ENCODE results near the gene EDA. TPM values are rescaled to one million over a fixed set of nuclear protein-coding genes. Genes with fewer than 3 reads are reported as not detected.

The EDA gene
- total RNA-seq, 1 donor: under 0.01 TPM

GRCh38 chrX:69614886-69615285 lies 1.0 kb upstream of the EDA start:
- no peak for TF ChIP-seq CTCF (IDR thresholded peaks at IDR 0.05; ENCODE audit: extremely low read depth, low read depth, low read length)
- Histone ChIP-seq H3K27me3 (ENCODE audit: insufficient read depth, low read length) (peaks cover 48% of the 10 kb centered on the region), H3K27ac (ENCODE audit: low read depth, low read length) (no peak overlapping the region), H3K36me3 (ENCODE audit: insufficient read depth, low read length) (no peaks in the 10 kb centered on the region), H3K4me1 (ENCODE audit: insufficient read depth, low read length) (no peaks in the 10 kb centered on the region), H3K4me3 (ENCODE audit: insufficient read depth, low read length) (no peak overlapping the region), H2AFZ (ENCODE audit: low read length) (no peak overlapping the region), H3K9me3 (ENCODE audit: low read depth, low read length) (no peaks in the 10 kb centered on the region), H4K20me1 (ENCODE audit: insufficient read depth, low read length) (no peaks in the 10 kb centered on the region), H3K79me2 (ENCODE audit: insufficient read depth, low read length) (no peaks in the 10 kb centered on the region), H3K4me2 (ENCODE audit: insufficient read depth, low read length) (no peak overlapping the region)
- no peak for DNase-seq (ENCODE audit: insufficient read length, low spot score, missing footprints)

- no peaks in the 10 kb centered on the region for H4K20me1 ChIP-seq (ENCODE audit: insufficient read depth, low read length)
- no peak overlapping the region for H3K4me2 ChIP-seq (ENCODE audit: insufficient read depth, low read length)
- H3K79me2 ChIP-seq (ENCODE audit: insufficient read depth, low read length): no peaks in the 10 kb centered on the region
- H3K36me3 ChIP-seq (ENCODE audit: insufficient read depth, low read length): no peaks in the 10 kb centered on the region
- H3K27me3 ChIP-seq (ENCODE audit: insufficient read depth, low read length): peaks cover 52% of the 10 kb centered on the region
- H3K27ac ChIP-seq (ENCODE audit: low read depth, low read length): no peak overlapping the region
- peak; percentile 42 for DNase-seq (ENCODE audit: insufficient read length, low spot score, missing footprints)
- H3K9me3 ChIP-seq (ENCODE audit: low read depth, low read length): no peaks in the 10 kb centered on the region
- no peak overlapping the region for H3K4me3 ChIP-seq (ENCODE audit: insufficient read depth, low read length)
- H2AFZ ChIP-seq (ENCODE audit: low read length): no peak overlapping the region
- TF ChIP-seq CTCF (IDR thresholded peaks at IDR 0.05; ENCODE audit: extremely low read depth, low read depth, low read length): no peak
- no peaks in the 10 kb centered on the region for H3K4me1 ChIP-seq (ENCODE audit: insufficient read depth, low read length)
Observed at GRCh38 chrX:69615342-69615741, 571 bp upstream of the EDA start.

GRCh38 chrX:69616457-69617203 lies 717 bp downstream of the EDA start:
- Histone ChIP-seq H3K4me3 (ENCODE audit: insufficient read depth, low read length) (no peak overlapping the region), H3K4me1 (ENCODE audit: insufficient read depth, low read length) (no peaks in the 10 kb centered on the region), H3K4me2 (ENCODE audit: insufficient read depth, low read length) (no peak overlapping the region), H3K79me2 (ENCODE audit: insufficient read depth, low read length) (no peaks in the 10 kb centered on the region), H3K36me3 (ENCODE audit: insufficient read depth, low read length) (no peaks in the 10 kb centered on the region), H2AFZ (ENCODE audit: low read length) (no peak overlapping the region), H3K27ac (ENCODE audit: low read depth, low read length) (no peak overlapping the region), H3K27me3 (ENCODE audit: insufficient read depth, low read length) (peaks cover 55% of the 10 kb centered on the region), H4K20me1 (ENCODE audit: insufficient read depth, low read length) (no peaks in the 10 kb centered on the region), H3K9me3 (ENCODE audit: low read depth, low read length) (no peaks in the 10 kb centered on the region)
- DNase-seq (ENCODE audit: insufficient read length, low spot score, missing footprints): no peak
- TF ChIP-seq CTCF (IDR thresholded peaks at IDR 0.05; ENCODE audit: extremely low read depth, low read depth, low read length): no peak

- no peak overlapping the region for H2AFZ ChIP-seq (ENCODE audit: low read length)
- peak; percentile 48 for TF ChIP-seq CTCF (IDR thresholded peaks at IDR 0.05; ENCODE audit: extremely low read depth, low read depth, low read length)
- H3K9me3 ChIP-seq (ENCODE audit: low read depth, low read length): no peaks in the 10 kb centered on the region
- no peak overlapping the region for H3K27ac ChIP-seq (ENCODE audit: low read depth, low read length)
- H3K36me3 ChIP-seq (ENCODE audit: insufficient read depth, low read length): no peaks in the 10 kb centered on the region
- H3K4me1 ChIP-seq (ENCODE audit: insufficient read depth, low read length): no peaks in the 10 kb centered on the region
- H3K79me2 ChIP-seq (ENCODE audit: insufficient read depth, low read length): no peaks in the 10 kb centered on the region
- H3K27me3 ChIP-seq (ENCODE audit: insufficient read depth, low read length): peaks cover 55% of the 10 kb centered on the region
- H3K4me2 ChIP-seq (ENCODE audit: insufficient read depth, low read length): no peak overlapping the region
- DNase-seq (ENCODE audit: insufficient read length, low spot score, missing footprints): peak; percentile 48
- no peak overlapping the region for H3K4me3 ChIP-seq (ENCODE audit: insufficient read depth, low read length)
- no peaks in the 10 kb centered on the region for H4K20me1 ChIP-seq (ENCODE audit: insufficient read depth, low read length)
Observed at GRCh38 chrX:69618803-69619202, 2.9 kb downstream of the EDA start.

Data from osteoblast (primary cell).